Lung (tissue), 12 donors: ENCODE results near the gene ZNF787. TPM values are rescaled to one million over a fixed set of nuclear protein-coding genes. Genes with fewer than 3 reads are reported as not detected.

Experiments
- ATAC-seq: fragments of 200-7000 bp; cut with Tn5 transposase; one replicate; pipeline ENCODE4 v1.9.1; 2020; ENCODE audit warnings: moderate number of reproducible peaks; ENCODE audit not compliant: insufficient read depth, low FRiP score
- DNase-seq, 3 donors: peaks; one replicate each; pipeline ENCODE4 v3.0.0-alpha.2; 2013 to 2017
- H3K27ac ChIP-seq, 2 donors: one replicate each; pipeline ENCODE4 v1.5.1; 2013; ENCODE audit warnings: mild to moderate bottlenecking in 2 of 2, moderate library complexity in 2 of 2, control low read depth in 1 of 2, inconsistent platforms in 1 of 2, low read depth in 1 of 2, low read length in 1 of 2
- H3K27me3 ChIP-seq, 3 donors: one replicate each; pipeline ENCODE4 v1.5.1; 2013; ENCODE audit warnings: low read length in 2 of 3; ENCODE audit not compliant: control insufficient read depth in 3 of 3, insufficient read depth in 3 of 3
- H3K36me3 ChIP-seq, 4 donors: one replicate each; pipeline ENCODE4 v1.5.1; 2013; ENCODE audit warnings: low read length in 4 of 4, mild to moderate bottlenecking in 1 of 4, moderate library complexity in 1 of 4; ENCODE audit not compliant: control insufficient read depth in 4 of 4, insufficient read depth in 4 of 4
- H3K4me1 ChIP-seq, 5 donors: one replicate each; pipeline ENCODE4 v1.5.1; 2013; ENCODE audit warnings: low read length in 5 of 5, mild to moderate bottlenecking in 2 of 5, moderate library complexity in 1 of 5; ENCODE audit not compliant: control insufficient read depth in 5 of 5, insufficient read depth in 5 of 5
- H3K4me3 ChIP-seq: one replicate; pipeline ENCODE4 v1.5.1; 2013; ENCODE audit warnings: mild to moderate bottlenecking, control low read depth, moderate library complexity
- H3K9ac ChIP-seq, 2 donors: one replicate each; pipeline ENCODE4 v1.5.1; 2013; ENCODE audit warnings: low read length in 2 of 2, control low read depth in 1 of 2; ENCODE audit not compliant: insufficient read depth in 1 of 2
- H3K9me3 ChIP-seq, 4 donors: one replicate each; pipeline ENCODE4 v1.5.1; 2013; ENCODE audit warnings: low read length in 3 of 4, mild to moderate bottlenecking in 1 of 4, moderate library complexity in 1 of 4; ENCODE audit not compliant: control insufficient read depth in 4 of 4, insufficient read depth in 3 of 4
- CTCF ChIP-seq: IDR thresholded peaks from 2 replicates; pipeline ENCODE4 v1.5.1; 2012; ENCODE audit warnings: mild to moderate bottlenecking; ENCODE audit errors: control extremely low read depth, extremely low read depth
- WGBS, 2 donors: extraction: QIAGEN DNeasy Blood & Tissue Kit; methylation state at CpG; one replicate each; pipeline ENCODE4 v1.1.7; 2013; 5-methylcytosine and 5-hydroxymethylcytosine counted together
- polyA plus RNA-seq, 2 donors: library from polyadenylated mRNA; stranded (reverse); fragments of 200-250 nt; gene quantifications; one replicate each; pipeline ENCODE4 v1.2.1, GENCODE V29; 2013
- total RNA-seq, 2 donors: library from RNA; depleted of rRNA in 1 of 2; stranded (reverse); fragments of >200 nt in 1 of 2; gene quantifications; one replicate each; pipeline ENCODE4 v1.2.1, GENCODE V29; 2014 to 2021
- donor health status: control.
- donor health status: control.
- donor health status: Bipolar disorder and iron deficiency.
- donor health status: healthy.
- donor health status: DM: yes; HTN: yes; CAD: no.

Gene ZNF787
- total and polyA plus RNA-seq, 4 donors = 27.5 to 44.7 (median 32.2) TPM

- Histone ChIP-seq H3K4me1 (peaks cover 6 to 29% (median 12%) of the 10 kb centered on the region in 5 donors), H3K4me3 (peak overlapping the region; percentile 85), H3K27me3 (no peaks in the 10 kb centered on the region), H3K9me3 (no peaks in the 10 kb centered on the region), H3K27ac (peak overlapping the region; percentile 96 to 97), H3K9ac (peak overlapping the region; percentile 21 to 34), H3K36me3 (peaks cover 0 to 5% (median 1%) of the 10 kb centered on the region in 4 donors)
- TF ChIP-seq CTCF = no peak
- DNase-seq = no peak
- WGBS, 2 donors = 14 to 18% methylated on average over 8 of the region's 8 CpGs
- no peak for ATAC-seq
Measured at GRCh38 chr19:56120002-56120370, 1.1 kb downstream of the ZNF787 start.

GRCh38 chr19:56119582-56119978, 1.5 kb downstream of the ZNF787 start:
- peaks cover 6 to 32% (median 16%) of the 10 kb centered on the region in 5 donors for H3K4me1 ChIP-seq
- no peaks in the 10 kb centered on the region for H3K9me3 ChIP-seq
- DNase-seq = no peak
- no peak for ATAC-seq
- no peak overlapping the region for H3K4me3 ChIP-seq
- no peaks in the 10 kb centered on the region for H3K27me3 ChIP-seq
- no peak for TF ChIP-seq CTCF
- peak overlapping the region; percentile 21 to 34 for H3K9ac ChIP-seq
- WGBS, 2 donors = 31 to 43% methylated on average over 16 of the region's 16 CpGs
- H3K36me3 ChIP-seq = peaks cover 0 to 5% (median 1%) of the 10 kb centered on the region in 4 donors
- H3K27ac ChIP-seq = peak overlapping the region; percentile 96 to 97

GRCh38 chr19:56118666-56119581, 2.2 kb downstream of the ZNF787 start:
- no peak for DNase-seq
- Histone ChIP-seq H3K9me3 (no peaks in the 10 kb centered on the region), H3K27ac (peak overlapping the region; percentile 96 to 97), H3K27me3 (no peaks in the 10 kb centered on the region), H3K9ac (peak overlapping the region in 1 of 2 donors; percentile 34), H3K4me1 (peaks cover 6 to 35% (median 16%) of the 10 kb centered on the region in 5 donors), H3K4me3 (no peak overlapping the region), H3K36me3 (peaks cover 0 to 5% (median 1%) of the 10 kb centered on the region in 4 donors)
- TF ChIP-seq CTCF = no peak
- WGBS, 2 donors = 44 to 53% methylated on average over 8 of the region's 8 CpGs
- ATAC-seq = no peak
